OCI-LY1 (cell line): ENCODE results near the gene FRS2.

Experiments used
- EZH2 ChIP-seq: fragments of 200-600 bp; sonication (generic), shearing (Covaris generic); IDR thresholded peaks from 2 replicates; pipeline ENCODE4 v1.8.0; 2017; ENCODE audit warnings: borderline replicate concordance, mixed run types, mild to moderate bottlenecking, antibody characterized with exemption, low read length, moderate library complexity, mixed read lengths
- TF ChIP-seq, protein P1 (sequence below): fragments of 200-600 bp; sonication (generic), shearing (Covaris generic); IDR thresholded peaks from 2 replicates; pipeline ENCODE4 v1.5.1; 2017; ENCODE audit warnings: mild to moderate bottlenecking, antibody characterized with exemption, low read length, moderate library complexity, mixed read lengths

DNA sequence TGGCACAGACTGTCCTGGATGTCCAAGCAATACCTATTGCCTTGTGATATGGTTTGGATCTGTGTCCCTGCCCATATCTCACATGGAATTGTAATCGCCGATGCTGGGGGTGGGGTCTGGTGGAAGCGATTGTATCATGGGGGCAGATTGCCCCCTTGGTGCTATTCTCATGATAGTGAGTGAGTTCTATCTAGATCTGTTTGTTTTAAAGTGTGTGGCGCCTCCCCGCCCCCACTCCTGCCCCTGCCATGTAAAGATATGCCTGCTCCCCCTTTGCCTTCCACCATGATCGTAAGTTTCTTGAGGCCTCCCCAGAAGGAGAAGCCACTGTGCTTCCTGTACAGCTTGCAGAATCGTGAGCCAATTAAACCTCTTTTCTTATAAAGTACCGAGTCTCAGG lies 157.3 kb downstream of the FRS2 start:
- TF ChIP-seq, protein P1, sequence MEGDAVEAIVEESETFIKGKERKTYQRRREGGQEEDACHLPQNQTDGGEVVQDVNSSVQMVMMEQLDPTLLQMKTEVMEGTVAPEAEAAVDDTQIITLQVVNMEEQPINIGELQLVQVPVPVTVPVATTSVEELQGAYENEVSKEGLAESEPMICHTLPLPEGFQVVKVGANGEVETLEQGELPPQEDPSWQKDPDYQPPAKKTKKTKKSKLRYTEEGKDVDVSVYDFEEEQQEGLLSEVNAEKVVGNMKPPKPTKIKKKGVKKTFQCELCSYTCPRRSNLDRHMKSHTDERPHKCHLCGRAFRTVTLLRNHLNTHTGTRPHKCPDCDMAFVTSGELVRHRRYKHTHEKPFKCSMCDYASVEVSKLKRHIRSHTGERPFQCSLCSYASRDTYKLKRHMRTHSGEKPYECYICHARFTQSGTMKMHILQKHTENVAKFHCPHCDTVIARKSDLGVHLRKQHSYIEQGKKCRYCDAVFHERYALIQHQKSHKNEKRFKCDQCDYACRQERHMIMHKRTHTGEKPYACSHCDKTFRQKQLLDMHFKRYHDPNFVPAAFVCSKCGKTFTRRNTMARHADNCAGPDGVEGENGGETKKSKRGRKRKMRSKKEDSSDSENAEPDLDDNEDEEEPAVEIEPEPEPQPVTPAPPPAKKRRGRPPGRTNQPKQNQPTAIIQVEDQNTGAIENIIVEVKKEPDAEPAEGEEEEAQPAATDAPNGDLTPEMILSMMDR, result no peak
- TF ChIP-seq EZH2, result no peak
